Dermis blood vessel endothelial cell (primary cell): Measurements from ENCODE around the gene C15orf62. TPM values are rescaled to one million over a fixed set of nuclear protein-coding genes. Genes with fewer than 3 reads are reported as not detected.

Experiments
- DNase-seq: peaks from one replicate; pipeline ENCODE4 v3.0.0; 2010
- total RNA-seq: library from RNA; depleted of rRNA; stranded (reverse); fragments of >200 nt; gene quantifications from 2 replicates; pipeline ENCODE4 v1.2.3, GENCODE V29; 2014

C15orf62 gene
- total RNA-seq, 1 donor from 2014 or later: 1.0 TPM

DNA sequence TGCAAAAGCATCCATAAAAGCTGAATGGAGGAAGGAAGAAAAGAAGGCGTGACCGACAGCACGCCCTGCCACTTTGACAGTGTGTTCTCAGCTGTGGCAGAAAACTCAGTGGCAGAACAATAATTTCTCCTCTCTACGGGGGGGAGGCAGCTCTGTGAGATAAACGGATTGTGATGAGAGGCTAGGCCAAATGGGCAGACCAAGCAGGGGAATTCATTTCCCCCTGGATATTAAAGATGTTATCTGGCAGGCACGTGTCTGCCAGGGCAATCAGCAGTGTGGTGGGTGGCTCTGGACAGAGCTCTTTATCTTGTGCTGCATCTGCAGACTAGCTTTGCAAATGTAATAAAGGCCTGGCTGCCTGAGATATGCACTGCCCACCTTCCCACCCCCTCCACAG is 12.8 kb upstream of the C15orf62 start:
- DNase-seq: no peak

DNA sequence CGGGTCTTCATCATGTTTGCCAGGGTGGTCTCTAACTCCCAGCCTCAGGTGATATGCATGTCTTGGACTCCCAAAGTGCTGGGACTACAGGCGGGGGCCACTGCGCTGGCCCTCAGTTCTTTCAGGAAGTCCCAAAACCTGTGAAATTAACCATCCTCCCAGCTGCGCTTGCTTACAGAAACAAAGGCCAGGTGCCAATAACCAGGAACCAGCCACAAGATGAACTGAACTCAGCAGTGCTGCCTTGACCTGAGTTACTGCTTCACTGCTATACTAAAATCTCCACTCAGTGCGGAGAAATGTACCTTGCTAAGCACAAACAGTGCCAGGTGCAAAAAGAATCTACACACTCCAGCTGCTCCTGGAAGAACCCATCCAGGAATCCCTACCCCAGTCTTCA is 9.8 kb upstream of the C15orf62 start:
- no peak for DNase-seq

DNA sequence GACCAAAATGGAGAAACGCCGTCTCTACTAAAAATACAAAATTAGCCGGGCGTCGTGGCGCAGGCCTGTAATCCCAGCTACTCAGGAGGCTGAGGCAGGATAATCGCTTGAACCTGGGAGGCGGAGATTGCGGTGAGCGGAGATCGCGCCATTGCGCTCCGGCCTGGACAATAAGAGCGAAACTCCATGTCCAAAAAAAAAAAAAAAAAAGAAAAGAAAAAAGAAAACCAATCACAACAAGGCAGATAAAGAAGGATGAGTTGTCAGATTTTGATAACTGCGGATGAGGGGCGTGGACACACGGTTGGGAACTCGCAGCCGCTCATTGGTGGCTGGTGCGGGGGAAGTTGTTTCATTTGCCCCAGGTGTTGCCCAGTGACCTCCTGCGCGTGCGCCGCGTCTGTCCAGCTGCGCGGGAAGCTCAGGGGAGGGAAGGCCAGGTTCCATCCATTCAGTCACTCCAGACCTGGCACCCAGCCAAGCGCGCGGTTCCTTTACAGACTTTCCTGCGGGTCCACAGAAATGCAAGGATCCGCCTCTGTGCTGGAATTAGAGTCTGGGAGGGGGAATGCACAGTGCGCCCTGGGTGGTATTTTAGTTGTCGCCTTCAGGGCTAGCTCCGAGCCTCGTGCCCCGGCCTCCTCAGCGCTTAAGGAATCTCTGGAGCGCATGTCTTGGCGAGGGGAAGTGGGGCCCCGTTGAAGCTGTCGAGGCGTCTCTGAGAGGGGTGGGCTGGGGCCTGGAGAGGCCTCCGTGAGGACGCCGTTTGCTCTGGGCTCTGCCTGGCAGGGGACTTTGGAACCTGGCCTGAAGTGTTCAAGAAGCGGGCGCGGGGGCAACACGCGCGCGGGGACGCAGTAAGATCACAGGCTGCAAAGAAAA is 6.6 kb upstream of the C15orf62 start:
- DNase-seq: peak; percentile 71

DNA sequence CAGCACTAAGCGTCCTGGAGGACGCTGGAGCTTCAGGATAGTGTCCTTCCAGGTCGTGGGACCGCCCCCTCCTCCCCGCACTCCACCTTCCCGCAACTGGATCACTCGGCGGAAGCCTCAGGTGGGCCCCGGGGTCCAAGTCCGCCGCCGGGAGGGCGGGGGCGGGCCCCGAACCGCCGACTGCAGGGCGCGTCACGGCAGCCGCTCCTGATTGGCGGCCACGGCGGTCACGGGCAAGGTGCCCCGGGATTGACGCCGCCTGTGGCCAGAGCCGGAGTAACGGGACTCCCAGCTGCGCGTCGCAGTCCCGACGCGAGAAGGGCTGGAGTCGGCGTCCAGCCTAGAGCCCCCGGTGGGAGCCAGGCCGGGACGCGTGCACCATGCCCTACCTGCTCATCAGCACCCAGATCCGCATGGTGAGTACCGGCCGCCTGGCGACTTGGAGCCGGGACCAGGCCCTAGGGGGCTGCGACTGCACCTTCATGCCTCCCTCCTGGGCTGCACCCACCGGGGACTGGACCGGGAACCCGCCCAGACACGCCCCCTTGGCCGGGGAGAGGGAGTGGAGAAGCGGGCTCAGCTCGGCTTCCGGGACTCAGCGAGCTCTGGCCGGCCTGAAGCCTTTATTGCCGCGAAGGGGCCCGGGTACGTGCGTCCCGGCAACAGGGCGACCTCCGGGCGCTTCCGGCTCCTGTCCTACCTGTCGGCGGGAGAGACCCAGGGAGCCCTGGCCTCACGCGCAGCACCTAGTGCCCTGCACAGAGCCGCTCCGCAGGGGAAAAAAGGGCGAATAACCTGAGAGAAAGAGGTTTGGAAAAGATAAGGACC is 5.8 kb upstream of the C15orf62 start, which contains the start of gene GCHFR:
Gene GCHFR (plus strand): TSS at position 268 of the 828 bp plus-strand sequence. CDS start 113 bp downstream, at position 381.
- DNase-seq: peak; percentile 79

DNA sequence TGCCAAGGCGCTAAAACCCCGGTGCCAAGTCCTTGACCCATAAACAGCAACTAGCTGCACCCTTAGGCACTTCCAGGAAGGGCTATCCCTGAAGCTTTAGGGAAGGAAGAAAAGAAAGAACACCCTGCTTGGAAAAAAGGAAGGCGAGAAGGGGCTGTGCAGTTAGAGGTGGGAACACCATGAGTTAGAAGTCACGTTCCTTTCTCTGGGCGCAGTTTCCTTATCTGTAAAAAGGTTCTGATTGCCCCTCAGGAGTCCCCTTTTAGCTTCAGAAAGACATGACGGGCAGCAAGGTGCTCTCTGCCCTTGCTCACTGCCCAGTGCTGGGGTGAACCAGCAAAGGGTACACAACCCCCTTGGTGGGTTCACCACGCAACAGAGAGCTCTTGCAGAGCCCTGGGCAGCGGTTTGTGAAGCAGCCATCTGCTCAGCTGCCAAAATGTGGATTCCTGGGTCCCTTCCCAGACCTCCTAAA is 5.1 kb upstream of the C15orf62 start:
- no peak for DNase-seq

DNA sequence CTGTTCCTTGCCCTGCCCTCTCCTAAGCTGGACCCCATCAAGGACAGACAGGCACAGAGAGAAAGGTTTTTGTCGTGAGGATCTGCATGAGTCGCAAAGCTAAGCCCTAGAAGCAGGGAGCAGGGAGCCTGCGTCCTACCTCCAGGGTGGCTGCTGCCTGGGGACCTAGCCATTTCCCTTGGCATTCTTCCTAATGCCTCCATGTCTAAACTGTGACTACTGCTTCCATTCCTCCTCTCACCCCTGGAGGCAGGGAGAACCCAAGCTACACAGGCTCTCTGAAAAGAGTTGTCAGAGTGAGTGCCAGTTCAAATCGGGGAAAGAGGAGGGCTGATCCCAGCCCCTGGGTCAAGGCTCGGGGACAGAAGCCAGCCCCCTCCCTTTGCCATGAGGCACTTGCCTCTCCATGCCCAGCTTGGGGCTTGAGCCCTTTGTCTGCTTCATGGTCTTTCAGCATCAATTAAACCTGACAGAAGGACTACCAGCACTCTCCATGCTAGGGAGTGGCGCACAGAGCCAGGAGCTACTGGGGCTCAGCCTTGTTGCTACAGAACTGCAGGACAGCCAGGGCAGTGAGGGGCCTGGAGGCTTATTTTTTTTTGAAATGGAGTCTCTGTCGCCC is 3.5 kb upstream of the C15orf62 start:
- DNase-seq: no peak

DNA sequence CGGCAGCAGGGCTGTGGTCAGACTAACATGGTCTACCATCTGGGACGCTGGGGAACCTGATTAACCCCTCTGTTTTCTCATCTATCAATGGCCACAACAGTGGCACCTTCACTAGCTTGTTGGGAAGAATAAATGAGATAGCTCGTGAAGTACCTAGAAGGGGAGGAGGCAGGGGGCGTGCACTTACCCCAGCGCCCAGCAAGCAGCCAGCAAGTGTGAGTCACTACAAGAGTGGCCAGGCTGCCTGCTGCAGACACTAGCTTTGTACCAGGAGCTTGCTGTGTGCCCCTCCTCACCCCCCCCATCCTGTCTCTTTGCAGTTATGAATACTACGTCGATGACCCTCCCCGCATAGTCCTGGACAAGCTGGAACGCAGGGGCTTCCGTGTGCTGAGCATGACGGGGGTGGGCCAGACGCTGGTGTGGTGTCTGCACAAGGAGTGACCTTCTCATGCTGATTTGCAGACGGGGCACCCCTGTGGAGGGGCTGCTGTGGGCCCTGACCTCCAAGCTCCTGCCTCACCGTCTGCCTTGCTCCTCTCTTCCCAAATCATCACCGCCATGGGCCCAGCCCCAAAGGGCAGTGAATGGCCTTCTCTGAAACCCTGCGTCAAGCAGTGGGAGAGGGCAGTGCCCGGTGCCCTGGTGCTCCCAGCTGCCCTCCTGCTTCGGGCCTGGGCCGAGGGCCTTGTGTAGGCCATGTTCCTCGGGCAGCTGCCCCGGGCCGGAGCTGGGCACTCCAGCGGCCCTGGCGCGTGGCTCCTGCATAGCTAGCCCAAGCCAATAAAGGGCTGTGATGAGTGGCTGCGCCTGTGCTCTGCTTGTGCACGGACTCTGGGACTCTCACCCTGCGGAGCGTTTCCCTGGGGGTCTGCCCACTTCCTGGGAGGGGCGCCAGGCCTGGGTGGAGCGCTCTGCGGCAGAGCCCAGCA is 2.6 kb upstream of the C15orf62 start:
- peak; percentile 51 for DNase-seq

DNA sequence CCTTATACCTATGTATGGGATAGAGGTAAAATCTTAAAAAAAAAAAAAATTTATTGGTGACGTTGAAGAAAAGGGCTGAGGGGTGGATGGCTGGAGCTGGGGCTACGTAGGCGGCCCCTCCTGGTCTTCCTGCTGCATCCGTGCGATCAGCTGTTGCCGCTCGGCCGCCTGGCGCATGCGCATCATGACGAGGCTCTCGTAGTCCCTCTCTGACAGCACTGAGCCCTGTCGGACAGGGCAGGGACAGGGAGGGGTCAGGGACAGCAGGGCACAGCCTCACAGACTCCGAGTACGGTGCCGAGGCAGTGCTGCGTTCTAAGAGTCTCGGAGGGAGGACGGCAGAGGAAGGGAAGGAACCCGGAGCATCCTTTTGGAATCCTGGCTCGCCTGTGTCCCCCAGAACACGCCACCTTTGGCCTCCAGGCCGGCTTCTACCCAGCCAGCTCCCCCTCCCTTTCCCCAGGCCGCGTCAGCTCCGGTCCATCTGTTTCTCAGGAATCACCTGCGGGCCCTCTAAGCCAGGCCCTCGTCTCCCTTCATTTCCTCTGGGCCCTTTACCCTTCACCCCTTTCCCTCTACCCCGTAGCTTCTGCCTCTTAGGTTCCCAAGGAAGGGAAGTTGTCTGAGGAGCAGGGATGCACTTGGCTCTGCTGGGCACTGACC is 1.8 kb upstream of the C15orf62 start:
- DNase-seq: no peak

DNA sequence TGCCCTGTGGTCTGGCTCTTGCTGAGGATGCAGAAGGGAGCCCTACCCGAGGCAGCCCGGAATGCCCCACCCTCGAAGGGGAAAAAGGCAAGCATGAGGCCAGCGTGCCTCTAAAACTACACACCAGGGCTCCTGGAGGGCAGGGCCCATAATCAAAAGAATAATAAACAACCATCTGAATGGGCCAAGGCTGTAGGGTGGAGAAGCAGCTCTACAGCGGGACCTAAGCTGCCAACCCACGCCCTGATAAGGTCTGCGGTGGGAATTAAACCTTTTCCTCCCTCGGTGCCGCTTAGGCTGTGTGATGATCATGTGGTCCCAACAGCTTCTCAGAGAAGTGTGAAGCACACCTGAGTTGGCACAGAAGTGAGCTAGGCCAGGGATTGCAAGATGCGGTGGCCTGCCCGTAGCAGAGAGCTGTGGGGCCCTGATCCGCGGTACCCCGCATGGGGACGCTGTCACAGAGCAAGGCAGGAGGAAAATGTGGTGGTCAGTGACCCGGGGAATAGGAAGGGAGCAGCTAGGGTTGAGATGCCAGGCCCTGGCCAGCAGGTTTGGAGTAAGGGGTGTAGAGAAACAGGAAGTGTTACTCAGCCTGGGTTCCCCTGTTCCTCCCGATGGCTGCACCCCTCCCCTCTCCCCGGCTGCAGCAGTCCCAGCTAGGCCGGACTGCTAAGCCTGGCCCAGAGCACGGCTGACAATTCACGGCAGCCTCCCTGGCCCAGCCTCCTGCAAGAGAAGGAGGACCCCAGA is 1.1 kb upstream of the C15orf62 start:
- DNase-seq: peak; percentile 45

DNA sequence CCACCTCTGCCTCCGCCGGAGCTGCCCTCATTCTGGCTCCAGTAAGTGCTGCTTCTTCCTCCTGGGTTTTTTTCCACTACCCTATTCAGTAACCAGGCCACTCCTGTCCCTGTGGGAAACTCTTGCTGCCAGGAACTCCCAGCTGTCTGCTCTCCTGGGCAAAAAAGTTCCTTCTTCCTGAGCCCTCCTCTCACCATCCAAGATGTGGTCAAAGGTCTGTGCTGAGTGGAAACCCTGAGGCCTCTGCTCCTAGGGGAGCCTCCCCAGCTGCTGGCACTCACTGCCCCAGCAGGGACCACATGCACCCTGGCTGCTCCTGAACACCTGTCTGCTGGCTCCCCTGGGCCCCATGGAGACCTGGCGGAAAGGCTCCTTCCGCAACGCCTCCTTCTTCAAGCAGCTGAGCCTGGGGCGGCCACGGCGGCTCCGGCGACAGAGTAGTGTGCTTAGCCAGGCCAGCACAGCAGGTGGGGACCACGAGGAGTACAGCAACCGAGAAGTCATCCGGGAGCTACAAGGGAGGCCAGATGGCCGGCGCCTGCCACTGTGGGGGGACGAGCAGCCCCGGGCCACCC is 454 bp downstream of the C15orf62 start:
- DNase-seq: peak; percentile 35

DNA sequence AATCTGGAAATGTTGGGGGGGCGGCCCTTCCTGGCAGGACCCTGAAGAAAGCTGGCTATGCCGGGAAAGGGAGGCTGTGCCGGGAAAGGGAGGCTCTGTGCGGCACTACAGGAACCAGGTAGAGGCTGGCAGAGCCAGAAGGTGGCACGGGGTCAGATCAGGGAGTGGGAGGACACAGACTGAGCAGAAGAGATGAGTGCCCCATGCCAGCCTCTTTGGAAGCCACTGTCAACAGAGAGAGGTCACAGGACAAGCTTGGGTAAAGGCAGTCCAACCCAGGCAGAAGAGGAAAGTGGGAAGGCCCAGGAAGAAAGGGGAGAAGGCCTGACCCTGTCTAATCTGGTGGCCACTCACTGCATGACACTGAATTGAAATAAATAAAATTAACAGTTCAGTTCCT is 1.5 kb downstream of the C15orf62 start:
- DNase-seq: no peak

DNA sequence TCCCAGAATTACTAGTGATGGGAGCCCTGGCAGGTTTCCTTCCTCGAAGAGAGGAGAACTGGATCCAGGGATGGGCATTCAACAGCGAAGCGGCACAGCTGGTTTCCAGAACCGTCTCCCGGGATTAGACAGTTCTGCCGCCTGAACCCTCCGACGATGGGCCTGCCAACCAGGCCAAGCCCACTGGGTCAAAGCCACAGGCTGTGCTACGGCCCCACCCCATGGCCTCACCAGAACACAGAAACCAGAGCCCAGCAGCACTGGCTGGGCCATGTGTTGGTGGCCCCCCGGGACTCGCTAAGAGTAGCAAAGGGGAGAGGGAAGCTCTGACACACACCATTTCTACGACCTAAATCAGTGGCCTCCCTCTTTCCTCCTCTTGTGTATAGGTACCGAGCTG is 2.2 kb downstream of the C15orf62 start:
- DNase-seq: no peak

DNA sequence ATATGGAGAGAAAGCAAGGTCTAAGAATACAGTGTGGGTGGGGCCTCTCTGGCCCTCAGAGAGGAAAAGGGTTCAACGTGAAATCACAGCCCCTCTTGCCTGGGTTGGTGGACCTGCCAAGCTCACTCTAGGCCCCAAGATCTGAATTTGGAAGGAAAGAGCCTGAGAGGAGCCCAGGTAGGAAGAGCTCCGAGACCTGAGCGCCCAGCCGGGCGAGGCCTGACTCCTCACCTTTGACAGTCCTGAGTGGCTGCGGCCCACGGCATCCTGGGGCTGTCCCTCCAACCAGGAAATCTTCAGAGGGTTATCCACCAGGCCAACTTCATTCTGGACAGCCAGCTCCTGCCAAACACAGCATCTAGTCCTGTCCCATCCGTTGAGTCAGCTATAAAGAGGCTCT is 3.7 kb downstream of the C15orf62 start:
- DNase-seq: no peak

DNA sequence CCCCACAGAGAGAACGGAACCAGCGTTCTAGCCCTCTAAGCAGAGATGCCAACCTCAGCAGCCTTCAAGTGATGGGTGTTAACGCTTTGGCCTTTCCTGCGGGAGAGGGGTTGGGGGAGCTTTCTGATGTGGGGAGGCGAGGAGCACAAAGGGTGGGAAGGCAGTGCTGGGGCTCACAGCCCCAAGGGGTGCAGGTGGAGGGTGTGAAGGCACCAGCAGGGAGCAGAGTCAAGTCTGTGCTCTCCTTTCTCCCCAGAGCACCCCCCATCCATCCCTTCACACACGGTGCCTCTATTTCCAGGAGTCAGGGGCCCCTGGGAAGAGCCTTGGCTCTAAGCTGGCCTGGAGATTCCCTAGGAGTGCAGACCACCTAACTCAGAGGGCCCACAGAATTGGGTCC is 4.1 kb downstream of the C15orf62 start:
- no peak for DNase-seq

DNA sequence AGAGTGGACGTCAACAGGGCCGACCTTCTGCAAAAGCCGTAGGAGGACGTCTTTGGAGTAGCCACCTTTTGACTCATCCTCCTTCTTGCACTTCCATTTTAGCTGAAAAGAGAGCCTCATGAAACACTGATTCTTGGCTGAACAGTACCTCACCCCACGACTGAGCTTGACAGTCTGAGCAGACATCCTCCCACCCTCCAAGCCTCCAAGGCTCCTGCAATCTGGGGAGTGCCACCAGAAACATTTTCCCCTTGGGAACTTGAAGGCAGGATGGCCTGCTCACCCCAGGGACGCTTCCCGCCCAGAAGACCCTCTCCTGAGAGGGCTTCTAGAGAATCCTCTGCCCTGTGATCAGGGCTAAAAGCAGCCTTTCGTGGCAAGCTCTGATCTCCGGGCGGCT is 5.2 kb downstream of the C15orf62 start:
- no peak for DNase-seq

DNA sequence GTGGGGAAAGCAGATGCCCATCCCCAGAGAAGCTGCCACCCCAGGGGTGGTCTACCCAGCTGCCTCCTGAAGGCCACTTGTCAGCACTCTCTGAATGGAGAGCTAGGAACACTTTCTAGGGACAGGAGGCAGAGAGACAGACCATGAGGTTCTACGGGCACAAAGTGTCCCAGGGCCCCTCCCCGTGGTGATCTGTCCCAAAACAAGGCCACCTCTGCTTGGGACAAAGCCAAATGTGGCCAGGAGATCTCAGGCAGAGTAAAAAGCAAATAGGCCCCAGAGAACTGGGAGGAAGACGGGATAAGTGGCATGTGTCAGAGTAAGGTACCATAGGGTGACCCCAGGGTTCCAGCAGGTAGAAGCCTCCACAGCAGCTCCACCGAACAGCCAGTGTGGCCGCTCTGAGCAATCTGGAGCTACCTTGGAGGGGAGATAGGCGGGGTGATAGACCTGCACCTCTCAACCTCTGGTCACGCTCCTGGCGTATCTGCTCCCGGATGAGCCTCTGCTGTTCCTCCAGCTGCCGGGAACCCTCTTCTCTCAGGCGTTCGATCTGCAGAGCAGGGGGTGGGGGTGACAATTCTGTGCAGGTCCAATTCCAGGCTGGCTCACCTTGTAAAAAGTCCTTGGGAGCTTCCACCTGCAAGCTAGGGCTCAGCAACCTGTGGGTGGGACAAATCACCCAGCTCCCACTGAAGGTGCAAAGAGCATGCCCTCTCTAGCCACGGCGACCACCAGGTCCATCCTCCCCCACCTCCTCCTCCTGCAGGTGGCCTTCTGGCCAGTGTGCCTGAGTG is 6.2 kb downstream of the C15orf62 start:
- no peak for DNase-seq

DNA sequence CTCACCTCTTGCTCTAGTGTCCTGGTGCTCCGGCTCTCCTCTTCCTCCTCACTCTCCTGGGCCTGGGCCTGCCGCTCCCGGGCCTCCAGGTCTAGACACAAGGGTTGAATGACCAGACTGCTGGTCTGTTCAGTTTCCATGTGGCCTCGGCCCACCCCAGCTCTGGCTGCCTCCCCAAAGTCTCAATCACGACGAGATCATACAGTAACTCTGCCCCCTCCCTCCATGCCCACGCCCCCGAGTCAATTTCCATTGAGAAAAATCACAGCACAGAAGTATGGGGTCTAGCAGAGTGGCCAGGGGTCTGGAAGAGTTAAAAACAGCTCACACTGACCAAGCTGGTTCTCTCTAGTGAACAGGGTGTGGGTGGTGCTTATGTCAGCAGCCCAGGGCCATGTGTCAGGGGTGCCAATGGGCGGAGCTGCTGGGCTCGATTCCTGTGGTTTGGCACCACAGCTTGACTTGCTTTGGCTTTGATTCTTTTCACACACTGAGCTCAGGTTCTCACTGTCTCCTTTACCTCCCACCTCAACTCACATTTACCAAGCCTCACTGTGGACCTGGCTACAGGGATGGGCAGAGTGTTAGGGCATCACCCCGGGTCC is 6.9 kb downstream of the C15orf62 start:
- no peak for DNase-seq

DNA sequence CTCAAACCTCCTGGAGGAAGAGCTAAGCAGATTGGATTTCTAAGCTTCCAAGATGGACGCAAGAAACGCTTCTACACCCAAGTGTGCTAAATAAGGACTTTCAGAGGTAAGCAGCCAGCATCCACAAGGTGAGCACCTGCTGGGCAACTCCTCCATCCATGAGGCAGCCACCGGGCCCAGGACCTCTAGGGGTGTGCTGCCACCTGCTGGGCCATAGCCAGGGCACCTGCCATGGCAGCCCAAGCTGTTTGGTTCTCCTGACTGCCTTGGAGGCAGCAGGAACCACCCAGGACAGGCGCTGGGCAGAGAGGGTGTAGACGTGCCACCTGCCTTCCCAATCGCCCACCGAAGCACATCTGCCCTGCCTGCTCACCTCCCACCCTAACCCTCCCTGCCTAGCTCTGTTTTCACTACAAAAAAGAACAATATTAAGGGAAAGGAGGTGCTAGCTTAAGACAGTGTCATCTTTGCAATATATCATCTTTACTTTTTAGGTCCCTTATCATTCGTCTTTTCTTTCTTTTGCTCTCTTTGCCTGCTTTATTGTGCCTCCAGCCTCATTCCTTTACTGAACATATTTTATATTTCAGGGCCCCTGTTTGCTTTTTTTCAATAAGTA is 12.9 kb downstream of the C15orf62 start:
- peak; percentile 82 for DNase-seq
